Ishikawa (cell line): ENCODE measurements around the gene MAFB.

Experiments used
- CEBPB ChIP-seq: IDR thresholded peaks from 2 replicates; pipeline ENCODE4 v1.6.1; 2012
- CREB1 ChIP-seq: IDR thresholded peaks from 2 replicates; pipeline ENCODE4 v1.6.1; 2012; ENCODE audit warnings: low read depth
- EGR1 ChIP-seq: IDR thresholded peaks from 2 replicates; pipeline ENCODE4 v1.6.1; 2012
- EP300 ChIP-seq: IDR thresholded peaks from 2 replicates; pipeline ENCODE4 v1.6.1; 2012; ENCODE audit warnings: borderline replicate concordance
- FOXM1 ChIP-seq: IDR thresholded peaks from 2 replicates; pipeline ENCODE4 v1.6.1; 2012; ENCODE audit warnings: low read depth, borderline replicate concordance
- MAX ChIP-seq: IDR thresholded peaks from 2 replicates; pipeline ENCODE4 v1.6.1; 2012
- NFIC ChIP-seq: IDR thresholded peaks from 2 replicates; pipeline ENCODE4 v1.6.1; 2012
- RAD21 ChIP-seq: IDR thresholded peaks from 2 replicates; pipeline ENCODE4 v1.6.1; 2012; ENCODE audit warnings: low read depth
- REST ChIP-seq: IDR thresholded peaks from 2 replicates; pipeline ENCODE4 v1.6.1; 2012; ENCODE audit warnings: low read depth, mild to moderate bottlenecking
- TAF1 ChIP-seq: IDR thresholded peaks from 2 replicates; pipeline ENCODE4 v1.6.1; 2012; ENCODE audit warnings: low read depth, mild to moderate bottlenecking
- TCF12 ChIP-seq: IDR thresholded peaks from 2 replicates; pipeline ENCODE4 v1.6.1; 2012; ENCODE audit warnings: low read depth
- TEAD4 ChIP-seq: IDR thresholded peaks from 2 replicates; pipeline ENCODE4 v1.6.1; 2012
- USF1 ChIP-seq: IDR thresholded peaks from 2 replicates; pipeline ENCODE4 v1.6.1; 2012
- YY1 ChIP-seq: IDR thresholded peaks from 2 replicates; pipeline ENCODE4 v1.6.1; 2012; ENCODE audit warnings: low read depth
- ZBTB7A ChIP-seq: IDR thresholded peaks from 2 replicates; pipeline ENCODE4 v1.6.1; 2012; ENCODE audit warnings: low read depth

MAFB gene

GRCh38 chr20:40657526-40657925, 31.5 kb downstream of the MAFB start:
- TF ChIP-seq CREB1 (no peak), CEBPB (no peak), REST (no peak), NFIC (no peak), MAX (no peak), EGR1 (no peak), TEAD4 (no peak), RAD21 (no peak), TAF1 (no peak), TCF12 (no peak)

GRCh38 chr20:40655451-40655850, 33.6 kb downstream of the MAFB start:
- TF ChIP-seq TCF12 = no peak
- TF ChIP-seq REST = no peak
- TF ChIP-seq NFIC = no peak
- no peak for TF ChIP-seq EGR1
- no peak for TF ChIP-seq TAF1
- TF ChIP-seq TEAD4 = no peak
- TF ChIP-seq ZBTB7A = no peak
- no peak for TF ChIP-seq EP300
- no peak for TF ChIP-seq RAD21
- TF ChIP-seq CREB1 = no peak
- no peak for TF ChIP-seq FOXM1
- TF ChIP-seq YY1 = no peak
- no peak for TF ChIP-seq USF1

- no peak for TF ChIP-seq CREB1
- no peak for TF ChIP-seq RAD21
- no peak for TF ChIP-seq EGR1
- TF ChIP-seq MAX = no peak
- TF ChIP-seq USF1 = no peak
- TF ChIP-seq TCF12 = no peak
- TF ChIP-seq NFIC = no peak
- TF ChIP-seq FOXM1 = no peak
- no peak for TF ChIP-seq EP300
- TF ChIP-seq TEAD4 = no peak
- TF ChIP-seq ZBTB7A = no peak
- no peak for TF ChIP-seq REST
- no peak for TF ChIP-seq TAF1
- no peak for TF ChIP-seq CEBPB
These were observed 34.2 kb downstream of the MAFB start for GRCh38 chr20:40654876-40655275.

GRCh38 chr20:40652441-40652987, 36.5 kb downstream of the MAFB start:
- no peak for TF ChIP-seq EGR1
- no peak for TF ChIP-seq TCF12
- TF ChIP-seq EP300 = no peak
- TF ChIP-seq USF1 = no peak
- no peak for TF ChIP-seq FOXM1
- TF ChIP-seq REST = no peak
- TF ChIP-seq YY1 = no peak
- no peak for TF ChIP-seq TAF1
- no peak for TF ChIP-seq CREB1
- TF ChIP-seq NFIC = no peak
- no peak for TF ChIP-seq RAD21
- no peak for TF ChIP-seq ZBTB7A
- no peak for TF ChIP-seq MAX
- no peak for TF ChIP-seq TEAD4
- no peak for TF ChIP-seq CEBPB
